ENCODE data around the gene MYLK4.

The MYLK4 gene

DNA sequence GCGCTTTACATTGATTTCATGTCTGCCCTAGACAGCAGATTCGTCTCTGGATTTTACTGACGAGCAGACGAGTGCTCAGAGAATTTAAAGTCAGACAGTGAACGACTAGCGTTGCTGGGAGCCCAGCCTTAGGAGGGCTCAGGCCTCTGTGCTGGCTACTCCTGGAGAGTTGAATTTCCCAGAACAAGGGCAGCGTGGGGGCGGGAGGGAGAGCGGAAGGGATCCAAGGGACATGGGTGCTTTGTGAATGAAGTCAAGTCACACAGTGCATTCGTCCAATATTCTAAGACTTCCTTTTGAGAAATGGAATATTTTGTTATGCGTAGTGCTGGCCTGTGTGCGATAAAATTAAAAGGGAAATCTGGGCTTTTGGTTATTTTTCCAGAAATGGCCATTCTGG is 126.5 kb downstream of the MYLK4 start:
- no peak for DNase-seq

- DNase-seq, result no peak
Measured at GRCh38 chr6:2623295-2623694, 127.4 kb downstream of the MYLK4 start.

- DNase-seq, result no peak
Measured at GRCh38 chr6:2622671-2623070, 128.1 kb downstream of the MYLK4 start.

- no peak for DNase-seq
Measured at GRCh38 chr6:2619651-2620050, 131.1 kb downstream of the MYLK4 start.

DNA sequence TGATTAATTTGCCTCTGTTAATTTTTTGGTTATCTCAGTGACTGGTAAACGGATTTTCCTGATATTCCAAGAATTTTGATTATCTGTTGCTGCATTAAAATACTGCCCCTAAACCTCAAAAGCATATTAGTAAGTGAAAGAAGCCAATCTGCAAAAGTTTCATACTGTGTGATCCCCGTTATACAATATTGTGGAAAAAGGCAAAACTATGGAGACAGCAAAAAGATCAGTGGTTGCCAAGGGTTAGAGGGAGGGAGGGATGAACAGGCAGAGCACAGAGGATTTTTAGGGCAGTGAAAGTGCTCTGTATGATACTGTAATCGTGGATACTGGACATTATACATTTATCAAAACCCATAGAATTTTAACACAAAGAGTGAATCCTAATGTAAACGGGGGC is 133.0 kb downstream of the MYLK4 start:
- no peak for DNase-seq

DNA sequence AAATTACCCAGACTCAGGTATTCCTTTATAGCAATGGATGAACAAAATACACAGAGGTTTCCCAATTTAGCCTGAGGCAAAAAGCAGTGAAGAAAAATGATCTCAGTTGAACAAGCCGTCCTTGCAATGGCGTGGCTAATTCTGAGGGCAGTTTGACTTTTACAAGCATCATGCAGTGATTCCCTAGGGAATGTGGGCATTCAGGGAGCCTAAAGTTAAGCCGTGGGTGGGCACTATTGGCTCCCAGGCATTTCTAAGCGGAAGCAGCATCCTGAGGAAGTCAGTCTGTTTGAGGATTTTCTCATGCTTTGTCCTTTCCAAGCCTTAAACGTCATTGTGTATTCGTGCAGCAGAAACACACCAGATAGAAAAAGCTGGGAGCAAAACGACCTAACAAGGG is 133.9 kb downstream of the MYLK4 start:
- DNase-seq, result no peak

DNA sequence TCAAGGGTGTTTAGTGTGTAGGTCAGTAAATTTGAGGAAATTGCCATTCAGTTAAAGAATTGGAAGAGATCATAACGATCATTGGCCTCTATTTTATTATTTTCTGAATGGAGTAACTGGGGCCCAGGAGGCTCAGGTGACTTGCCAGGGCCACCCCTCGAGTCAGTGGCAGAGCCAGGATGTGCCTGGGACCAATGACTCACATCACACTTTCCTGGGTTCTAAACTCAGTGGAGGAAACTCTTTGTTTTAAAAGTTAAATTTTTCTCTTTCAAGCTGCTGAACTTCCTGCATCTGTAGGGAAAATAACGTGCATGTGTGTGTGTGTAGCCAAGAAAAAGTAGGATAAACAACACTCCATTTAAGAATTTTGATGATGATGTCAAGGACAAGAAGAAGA is 135.5 kb downstream of the MYLK4 start:
- DNase-seq, result no peak

GRCh38 chr6:2614846-2615245 is 135.9 kb downstream of the MYLK4 start:
- DNase-seq, result no peak

DNA sequence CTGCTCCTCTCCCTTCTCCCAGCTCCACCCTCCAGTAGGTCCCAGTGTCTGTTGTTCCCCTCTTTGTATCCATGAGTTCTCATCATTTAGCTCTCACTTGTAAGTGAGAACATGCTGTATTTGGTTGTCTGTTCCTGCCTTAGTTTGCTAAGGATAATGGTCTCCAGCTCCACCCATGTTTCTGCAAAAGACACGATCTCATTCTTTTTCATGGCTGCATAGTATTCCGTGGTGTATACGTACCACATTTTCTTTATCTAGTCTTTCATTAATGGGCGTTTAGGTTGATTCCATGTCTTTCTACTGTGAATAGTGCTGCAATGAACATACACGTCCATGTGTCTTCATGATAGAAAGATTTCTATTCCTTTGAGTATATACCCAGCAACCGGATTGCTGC is 136.6 kb downstream of the MYLK4 start:
- DNase-seq, result no peak

Measured in MV-4-11 (cell line).